T-helper 9 cell (primary cell): ENCODE results near the gene IQSEC1.

ENCODE experiments used
- DNase-seq: peaks from one replicate; pipeline ENCODE4 v3.0.0-alpha.2; 2020

Gene IQSEC1

GRCh38 chr3:13106308-13107001 lies 33.2 kb upstream of the IQSEC1 start:
- no peak for DNase-seq

- DNase-seq, result no peak
Measured at GRCh38 chr3:13105896-13106250, 32.6 kb upstream of the IQSEC1 start.

- no peak for DNase-seq
Measured at GRCh38 chr3:13105181-13105895, 32.1 kb upstream of the IQSEC1 start.

DNA sequence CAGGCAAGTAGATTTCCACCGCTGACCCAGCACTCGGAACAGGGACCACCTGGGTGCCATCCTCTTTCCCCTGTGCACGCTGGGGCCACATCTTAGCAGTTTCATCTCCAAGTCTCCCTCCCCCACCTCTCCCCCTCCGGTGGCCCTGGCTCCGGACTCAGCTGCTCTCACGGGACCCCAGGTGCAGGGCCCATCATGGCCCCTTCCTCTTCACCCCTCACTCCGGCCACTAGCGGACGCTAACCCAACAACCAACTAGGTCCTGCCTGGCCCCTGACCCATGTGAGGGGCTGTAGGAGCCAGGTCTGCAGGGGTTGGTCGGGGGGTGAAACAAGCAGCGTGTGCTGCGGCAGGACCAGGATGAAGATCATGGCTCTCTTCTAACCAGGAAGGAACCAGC lies 31.3 kb upstream of the IQSEC1 start:
- no peak for DNase-seq

- DNase-seq, result no peak
Measured at GRCh38 chr3:13103416-13104058, 30.3 kb upstream of the IQSEC1 start.

- DNase-seq, result no peak
Measured at GRCh38 chr3:13102386-13103345, 29.4 kb upstream of the IQSEC1 start.

DNA sequence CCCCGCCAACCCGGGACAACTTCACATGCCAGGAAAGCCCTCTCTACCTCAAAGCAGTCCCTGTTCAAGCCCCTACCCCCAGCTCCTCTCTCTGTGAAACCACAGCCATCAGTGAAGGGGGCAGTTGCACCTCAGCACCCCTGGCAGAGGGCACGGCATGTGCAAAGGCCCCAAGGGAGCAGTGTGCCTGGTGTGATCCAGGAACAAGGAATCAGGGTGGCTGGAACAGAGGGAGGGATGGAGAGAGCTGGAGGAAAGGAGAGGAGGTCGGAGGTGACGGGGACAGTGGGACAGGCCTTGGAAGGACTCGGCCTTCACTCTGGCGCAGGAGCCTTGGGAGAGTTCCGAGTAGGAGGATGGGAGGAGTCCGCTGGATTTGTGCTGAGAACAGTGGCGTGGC lies 26.5 kb upstream of the IQSEC1 start:
- DNase-seq, result no peak

DNA sequence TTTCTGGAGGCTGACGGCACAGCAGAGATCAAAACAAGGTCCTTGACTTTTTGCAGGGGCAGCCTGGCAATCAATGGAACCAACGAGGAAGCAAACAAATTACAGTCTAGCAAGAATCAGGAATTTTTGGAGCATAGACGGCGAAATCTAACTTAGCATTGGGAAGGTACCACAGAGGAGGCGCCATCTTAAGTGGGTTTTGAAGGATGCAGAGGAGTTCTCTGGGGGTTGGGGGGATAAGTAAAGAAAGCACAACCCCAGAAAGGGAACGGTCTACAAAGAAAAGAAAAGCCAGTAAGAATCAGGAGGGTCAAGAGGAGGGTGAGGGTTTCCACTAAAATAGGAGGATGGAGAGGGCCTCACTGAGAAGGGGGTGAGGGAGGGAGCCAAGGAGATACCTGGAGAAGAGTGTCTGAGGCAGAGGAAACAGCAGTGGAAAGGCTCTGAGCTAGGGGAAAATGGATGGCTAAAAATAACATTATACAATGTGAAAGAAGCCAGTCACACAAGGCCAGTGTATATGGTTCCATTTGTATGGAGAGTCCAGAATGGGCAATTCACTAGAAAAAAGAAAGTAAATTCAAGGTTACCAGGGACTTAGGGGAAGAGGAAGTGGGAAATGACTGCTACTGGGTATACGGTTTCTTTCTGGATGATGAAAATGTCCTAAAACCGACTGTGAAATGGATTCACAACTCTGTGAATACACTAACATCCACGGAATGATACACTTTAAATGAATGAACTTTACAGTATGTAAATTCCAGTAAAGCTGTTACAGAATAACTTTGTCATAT lies 25.2 kb upstream of the IQSEC1 start:
- DNase-seq, result no peak

DNA sequence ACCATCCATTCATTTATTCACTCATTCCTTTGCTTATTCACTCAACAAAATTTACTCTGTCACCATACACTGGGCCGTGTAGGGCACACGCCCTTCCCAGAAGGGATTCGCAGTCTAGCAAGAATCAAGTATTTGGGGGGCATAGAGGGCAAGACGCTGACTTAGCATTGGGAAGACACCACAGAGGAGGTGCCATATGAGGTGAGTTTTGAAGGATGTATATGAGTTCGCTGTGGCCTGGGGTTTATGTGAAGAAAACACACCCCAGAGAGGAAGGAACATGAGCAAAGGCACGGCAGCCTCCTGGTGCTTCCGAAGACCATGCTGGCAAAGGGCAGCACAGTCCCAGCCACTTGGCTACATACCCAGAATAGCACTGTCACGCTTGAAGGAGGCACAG lies 23.1 kb upstream of the IQSEC1 start:
- DNase-seq, result no peak

- DNase-seq, result no peak
Measured at GRCh38 chr3:13095408-13095937, 22.2 kb upstream of the IQSEC1 start.

- DNase-seq, result no peak
Measured at GRCh38 chr3:13093687-13094086, 20.5 kb upstream of the IQSEC1 start.

DNA sequence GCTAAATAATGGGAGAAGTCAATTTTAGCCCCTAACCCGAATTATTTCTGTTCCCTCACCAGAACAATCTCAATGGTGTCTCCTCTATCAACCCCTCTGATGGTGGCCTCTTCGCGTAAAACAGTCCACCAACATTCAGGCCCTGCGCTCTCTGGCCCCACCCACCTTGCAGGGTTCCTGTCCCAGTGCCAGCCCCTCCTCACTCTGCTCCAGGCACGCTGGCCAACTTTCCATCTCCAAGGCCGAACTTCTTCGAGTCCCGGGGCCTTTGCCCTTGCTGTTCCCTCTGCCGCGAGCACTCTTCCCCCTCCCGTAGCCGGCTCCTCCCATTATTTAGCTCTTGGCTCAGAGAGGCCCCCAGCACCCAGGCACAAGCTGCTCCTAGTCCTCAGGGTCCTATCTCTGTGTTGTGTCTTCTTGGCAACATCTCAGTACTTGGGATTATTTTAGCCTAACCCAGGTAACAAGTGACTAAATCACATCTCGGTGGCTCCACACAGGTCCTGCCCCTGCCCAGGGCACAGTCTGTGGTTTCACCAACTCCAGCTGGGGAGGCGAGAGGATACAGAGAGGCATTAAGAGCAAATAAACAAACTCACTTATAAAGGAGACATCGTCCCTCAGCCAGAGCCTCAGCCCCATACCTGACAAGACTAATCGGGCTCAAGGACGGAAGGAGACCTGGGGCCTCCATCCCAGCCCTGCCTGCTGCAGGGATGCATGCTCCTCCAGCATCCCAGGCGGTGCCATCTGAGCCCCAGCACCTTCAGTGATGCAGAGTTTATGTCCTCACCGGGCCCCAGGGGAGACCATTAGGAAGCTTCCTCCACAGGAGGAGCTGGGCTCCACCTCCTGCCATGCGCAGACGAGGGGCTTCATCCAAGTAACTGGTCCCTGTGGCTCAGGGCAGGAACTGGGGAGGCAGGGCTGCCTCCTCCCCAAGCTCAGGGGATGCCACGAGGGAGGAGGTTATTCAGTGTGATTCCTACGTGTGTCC lies 19.7 kb upstream of the IQSEC1 start:
- DNase-seq, result no peak

GRCh38 chr3:13091898-13092611 lies 18.8 kb upstream of the IQSEC1 start:
- DNase-seq, result peak; percentile 73

DNA sequence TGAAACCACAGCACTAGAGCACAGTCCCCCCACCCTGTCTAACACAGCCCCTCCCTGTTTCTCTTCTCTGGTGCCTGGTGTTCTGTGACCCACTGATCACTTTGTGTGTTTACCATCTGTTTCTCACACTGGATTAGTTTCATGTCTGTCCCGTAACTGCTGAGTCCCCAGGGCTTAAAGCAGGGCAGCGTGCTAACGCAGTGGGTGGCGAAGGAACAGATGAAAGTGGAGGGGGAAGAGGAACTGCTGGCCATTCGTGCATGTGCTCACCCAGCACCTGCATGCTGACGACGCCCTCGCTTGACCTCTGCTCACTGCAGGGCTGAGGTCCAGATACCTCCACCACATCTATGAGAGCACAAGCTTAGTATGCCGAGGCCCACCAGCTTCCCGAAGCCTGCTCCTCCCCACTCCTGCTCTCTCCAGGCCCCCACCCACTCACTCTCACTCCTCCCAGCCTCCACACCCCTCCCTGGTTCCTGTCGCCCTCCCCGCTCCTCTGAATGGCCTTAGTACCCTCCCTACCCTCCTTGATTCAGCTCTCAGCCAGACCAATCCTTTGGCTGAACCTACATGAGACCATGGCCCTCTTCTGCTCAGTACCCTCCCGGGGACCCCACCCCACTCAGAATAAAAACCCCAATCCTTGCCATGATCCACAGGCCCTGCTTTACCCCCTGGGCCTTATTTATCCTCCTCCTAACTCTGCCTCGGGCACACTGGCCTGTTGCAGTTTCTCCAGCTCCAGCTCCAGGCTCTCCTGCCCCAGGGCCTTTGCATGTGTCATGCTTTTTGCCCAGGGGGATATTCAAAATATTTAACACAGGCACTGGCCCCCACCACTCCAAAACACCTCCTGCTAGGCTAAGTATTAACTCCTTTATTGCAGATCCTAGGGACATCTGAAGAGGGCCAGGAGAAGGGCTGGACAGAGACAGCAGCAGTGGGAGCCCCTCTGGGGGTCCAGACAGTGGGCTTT lies 15.1 kb upstream of the IQSEC1 start:
- no peak for DNase-seq

DNA sequence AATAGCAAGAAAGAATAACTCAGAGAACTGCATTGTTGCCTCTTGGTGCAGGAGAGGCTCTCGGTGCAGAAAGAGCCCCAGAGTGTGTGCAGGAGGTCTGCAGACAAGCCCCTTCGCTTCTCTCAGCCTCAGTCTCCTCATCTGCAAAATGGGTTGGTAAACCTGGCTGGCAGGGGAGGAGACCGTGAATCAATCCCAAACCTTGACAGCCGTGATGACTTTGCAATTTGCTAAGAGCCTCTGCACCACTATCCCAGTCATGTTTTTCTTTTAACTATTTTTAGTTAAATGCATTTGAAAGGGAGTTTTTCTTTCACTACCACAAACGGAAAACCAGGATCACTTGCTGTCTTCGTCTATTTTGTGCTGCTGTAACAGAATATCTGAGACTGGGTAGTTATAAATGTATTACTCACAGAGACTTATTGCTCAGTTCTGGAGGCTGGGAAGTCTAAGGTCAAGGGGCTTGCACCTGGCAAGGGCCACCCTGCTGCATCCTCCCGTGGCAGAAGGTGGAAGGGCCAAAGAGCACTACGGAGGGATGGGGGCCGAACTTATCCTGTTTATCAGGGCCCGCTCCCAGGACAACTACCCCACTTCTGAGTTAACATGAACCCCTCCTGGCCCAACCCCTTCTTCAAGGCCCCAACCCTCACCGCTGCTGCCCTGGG lies 14.2 kb upstream of the IQSEC1 start:
- DNase-seq, result no peak

GRCh38 chr3:13086531-13086981 lies 13.3 kb upstream of the IQSEC1 start:
- DNase-seq, result no peak

- DNase-seq, result no peak
Measured at GRCh38 chr3:13085846-13086179, 12.6 kb upstream of the IQSEC1 start.
